HG02981 (cell line): ENCODE results near the gene NAIP.
"Not testable (repeated sequence)": the region's sequence is repeated elsewhere in the genome, so short reads cannot be mapped to it uniquely, and the experiment has no call there.

Experiments used
- ATAC-seq: cut with Tn5 transposase; IDR thresholded peaks from one replicate; pipeline ENCODE4 v1.9.1; 2021; ENCODE audit warnings: mild to moderate bottlenecking, moderate library complexity; ENCODE audit not compliant: unreplicated experiment

Gene NAIP

DNA sequence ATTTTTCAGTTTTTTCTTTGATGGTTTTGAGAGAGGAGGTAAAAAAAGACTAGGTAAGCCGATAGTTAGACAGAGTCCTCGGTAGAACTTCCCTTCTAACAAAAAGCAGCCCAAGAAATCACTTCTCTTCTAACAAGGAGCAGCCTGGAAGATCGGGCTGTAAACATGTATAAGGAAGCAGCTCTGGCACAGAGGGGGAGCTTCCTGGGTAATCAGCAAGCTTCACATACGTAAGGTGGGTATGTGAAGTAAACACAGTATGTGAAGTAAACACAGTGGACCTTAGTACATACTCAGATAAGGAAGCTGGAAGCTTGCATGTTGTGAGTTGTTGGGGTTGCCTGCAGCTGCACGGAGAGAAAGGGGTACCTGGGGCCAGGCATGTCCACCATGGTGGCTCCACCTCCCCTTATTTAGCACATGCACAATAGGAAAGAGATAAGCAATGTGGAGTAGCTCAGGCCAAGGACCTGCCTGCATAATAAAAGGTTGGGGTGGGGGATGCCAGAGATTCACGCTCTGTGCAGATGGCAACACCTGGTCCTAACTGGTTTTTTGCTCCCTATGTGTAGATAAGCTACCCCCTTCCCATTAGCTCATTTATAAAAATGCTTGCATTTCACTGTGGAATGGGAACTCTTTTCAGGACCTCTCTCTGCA lies 93.3 kb downstream of the NAIP start:
- ATAC-seq, result not testable (repeated sequence)

DNA sequence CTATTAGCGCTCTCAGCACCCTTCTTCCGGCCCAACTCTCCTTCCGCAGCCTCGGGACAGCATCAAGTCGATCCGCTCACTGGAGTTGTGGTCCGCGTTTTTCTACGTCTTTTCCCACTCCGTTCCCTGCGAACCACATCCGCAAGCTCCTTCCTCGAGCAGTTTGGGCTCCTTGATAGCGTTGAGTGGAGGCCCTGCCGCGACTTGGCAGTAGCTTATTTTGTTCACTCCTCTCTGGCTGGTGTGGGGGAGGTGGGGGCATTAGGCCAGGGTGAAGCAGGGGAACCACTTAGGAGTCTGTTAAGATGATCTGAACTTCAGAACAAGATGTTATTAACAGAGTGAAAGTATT lies 100.0 kb downstream of the NAIP start:
- peak; percentile 18 for ATAC-seq
